Natural killer cell treated with Interleukin-12 subunit alpha and Interleukin-12 subunit beta and Interleukin-15 and Interleukin-18, amount 100 ng/mL, for 72 hours (primary cell): ENCODE results near the gene CACNG8. TPM values are rescaled to one million over a fixed set of nuclear protein-coding genes. Genes with fewer than 3 reads are reported as not detected.

ENCODE experiments used
- ATAC-seq, 2 donors: fragments of 150-1000 bp; cut with Tn5 transposase in 1 of 2; sonication (Bioruptor Pico), chemical (Tn5 transposase) in 1 of 2; 2 replicates each; pipeline ENCODE4 v1.10.0; 2021
- DNase-seq: peaks from one replicate; pipeline ENCODE4 v3.0.0; 2022; ENCODE audit warnings: low spot score
- H3K27ac Mint-ChIP-seq, 2 donors: 1 replicate in 1 of 2; 2 replicates in 1 of 2; pipeline ENCODE4 v1.8.0; 2022; ENCODE audit warnings: mixed read lengths in 2 of 2, mild to moderate bottlenecking in 1 of 2, moderate library complexity in 1 of 2
- H3K27me3 Mint-ChIP-seq, 2 donors: 1 replicate in 1 of 2; 2 replicates in 1 of 2; pipeline ENCODE4 v1.8.0; 2022; ENCODE audit warnings: mixed read lengths in 2 of 2
- H3K36me3 Mint-ChIP-seq: one replicate; pipeline ENCODE4 v1.8.0; 2022; ENCODE audit warnings: mixed read lengths
- H3K4me1 Mint-ChIP-seq, 2 donors: 1 replicate in 1 of 2; 2 replicates in 1 of 2; pipeline ENCODE4 v1.8.0; 2022; ENCODE audit warnings: low read depth in 2 of 2, mixed read lengths in 2 of 2, mild to moderate bottlenecking in 1 of 2
- H3K4me3 Mint-ChIP-seq: one replicate; pipeline ENCODE4 v1.8.0; 2022; ENCODE audit warnings: mixed read lengths
- H3K9me3 Mint-ChIP-seq: 2 replicates; pipeline ENCODE4 v1.8.0; 2022; ENCODE audit warnings: mixed read lengths
- total RNA-seq, 2 donors: library from RNA; stranded (reverse); gene quantifications; one replicate each; pipeline ENCODE4 v1.2.3, GENCODE V29; 2022

The CACNG8 gene
- total RNA-seq, 2 donors from 2014 or later = 1.7 TPM; not detected in 1

DNA sequence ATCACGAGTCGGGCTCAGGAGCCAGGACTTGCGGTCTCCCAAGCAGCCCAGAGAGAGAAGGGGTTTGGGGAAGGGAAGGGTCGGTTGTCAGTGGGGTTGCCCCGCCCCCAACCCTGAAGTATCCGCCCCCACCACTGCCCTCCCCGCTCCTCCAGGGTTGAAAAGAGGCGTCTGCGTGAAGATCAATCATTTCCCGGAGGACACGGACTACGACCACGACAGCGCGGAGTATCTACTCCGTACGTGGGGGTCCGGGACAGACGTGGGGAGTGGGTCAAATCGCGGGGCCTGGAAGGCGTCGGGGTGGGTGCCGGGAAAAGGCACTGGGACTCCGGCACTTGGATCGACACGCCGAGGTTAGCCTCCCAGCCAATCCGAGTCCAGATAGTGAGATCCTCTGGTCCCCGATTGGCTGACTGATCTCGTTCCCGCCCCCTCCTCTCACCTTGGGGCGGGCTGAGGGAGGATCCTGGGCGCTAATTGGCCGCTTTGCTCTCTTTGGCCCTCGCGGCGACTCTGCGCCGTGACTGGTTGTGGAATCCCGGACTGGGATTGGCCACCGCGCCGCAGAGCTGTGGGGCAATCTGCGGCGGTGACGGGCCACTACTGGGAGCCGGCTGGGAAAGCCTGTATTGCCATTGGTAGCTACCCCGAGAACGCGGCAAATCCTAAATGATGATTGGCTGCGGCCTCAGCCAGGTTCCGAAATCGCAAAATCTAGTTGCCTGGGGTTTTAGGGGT is 15.4 kb downstream of the CACNG8 start:
- peak overlapping the region; percentile 78 for H3K4me3 Mint-ChIP-seq
- peaks cover 10% of the 10 kb centered on the region for H3K9me3 Mint-ChIP-seq
- H3K36me3 Mint-ChIP-seq = peaks cover 20% of the 10 kb centered on the region
- DNase-seq (no peak), ATAC-seq (peak; percentile 72 to 73)
- H3K27me3 Mint-ChIP-seq = peaks cover 40 to 47% of the 10 kb centered on the region in 2 donors
- H3K4me1 Mint-ChIP-seq = peaks cover 26 to 28% of the 10 kb centered on the region in 2 donors
- H3K27ac Mint-ChIP-seq = no peak overlapping the region

DNA sequence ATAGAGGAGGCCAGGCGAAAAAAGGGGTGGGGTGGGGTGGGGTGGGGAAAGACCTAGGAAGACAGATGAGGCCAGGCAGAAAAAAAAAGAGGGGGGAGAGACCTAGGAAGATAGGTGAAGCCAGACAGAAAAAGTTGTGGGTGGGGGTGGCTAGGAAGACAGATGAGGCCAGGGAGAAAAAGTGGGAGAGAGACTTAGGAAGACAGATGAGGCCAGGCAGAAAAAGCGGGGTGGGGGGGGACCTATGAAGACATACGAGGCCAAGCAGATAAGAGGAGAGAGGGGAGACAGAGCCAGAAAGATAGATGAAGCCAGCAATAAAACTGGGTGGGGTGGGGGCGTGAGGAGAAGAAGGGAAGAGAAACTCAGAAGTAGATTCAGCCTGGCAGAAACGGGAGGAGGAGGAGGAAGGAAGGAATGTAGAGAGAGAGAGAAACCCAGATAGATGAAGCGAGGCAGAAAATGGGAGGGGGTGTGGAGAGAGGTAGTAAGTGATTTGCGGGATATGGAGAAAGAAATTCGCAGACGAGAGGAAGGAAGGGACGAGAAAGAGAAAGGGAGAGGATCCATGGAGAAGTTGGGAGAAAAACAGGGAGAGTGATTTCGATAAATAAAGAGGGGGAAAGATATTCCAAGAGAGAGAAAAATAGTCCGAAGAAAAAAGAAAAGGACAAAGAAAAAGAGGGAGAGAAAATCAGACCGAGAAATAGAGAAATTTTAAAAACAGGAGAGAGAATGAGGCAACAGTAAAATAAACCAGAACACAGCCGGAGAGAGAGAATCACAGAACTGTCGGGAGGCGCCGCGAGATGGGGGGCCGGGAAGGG is 16.5 kb downstream of the CACNG8 start:
- peaks cover 40 to 47% of the 10 kb centered on the region in 2 donors for H3K27me3 Mint-ChIP-seq
- H3K36me3 Mint-ChIP-seq = peaks cover 20% of the 10 kb centered on the region
- peaks cover 10% of the 10 kb centered on the region for H3K9me3 Mint-ChIP-seq
- ATAC-seq (no peak), DNase-seq (no peak)
- H3K4me1 Mint-ChIP-seq = peaks cover 26 to 28% of the 10 kb centered on the region in 2 donors
- H3K4me3 Mint-ChIP-seq = peak overlapping the region; percentile 75
- peak overlapping the region in 1 of 2 donors; percentile 61 for H3K27ac Mint-ChIP-seq

DNA sequence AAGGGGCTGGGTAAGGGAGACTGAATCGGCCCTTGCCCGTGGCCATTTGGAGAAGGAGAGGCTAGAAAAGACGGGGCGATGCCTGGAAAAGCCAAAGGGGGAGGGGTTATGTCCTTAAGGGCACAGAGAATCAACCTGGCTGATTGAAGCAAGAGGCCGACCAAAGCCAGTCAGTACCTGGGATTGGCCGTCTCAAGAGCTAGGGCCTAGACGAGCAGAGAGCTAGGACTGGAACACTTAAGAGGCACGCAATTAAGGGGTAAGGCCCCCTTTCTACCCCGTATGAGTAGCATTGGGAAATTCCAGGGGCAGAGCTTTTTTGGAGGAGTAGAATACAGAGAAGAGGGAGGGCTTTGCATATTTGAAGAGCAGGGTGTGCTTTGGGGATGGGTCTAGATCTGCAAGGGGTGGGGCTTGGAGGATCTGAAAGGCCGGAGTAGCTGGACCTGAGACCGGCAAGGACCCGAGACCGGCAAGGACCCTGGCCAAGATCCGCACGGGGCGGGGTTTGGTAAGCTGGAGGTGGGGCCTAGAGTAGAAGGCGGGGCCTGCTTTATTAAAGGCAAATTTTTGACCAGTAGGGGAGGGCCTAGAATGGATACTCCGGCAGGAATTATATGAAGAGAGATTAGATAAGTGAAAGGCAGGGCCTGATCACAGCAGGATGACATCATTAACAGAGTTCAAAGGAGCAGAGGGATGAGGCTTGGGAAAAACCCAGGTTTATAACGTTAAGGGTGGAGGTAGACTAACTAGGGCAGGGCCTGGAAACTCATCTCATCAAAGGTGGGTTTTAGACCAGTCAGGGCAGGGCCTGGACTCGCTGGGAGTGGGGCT is 18.0 kb downstream of the CACNG8 start:
- H3K4me1 Mint-ChIP-seq = peaks cover 26 to 28% of the 10 kb centered on the region in 2 donors
- H3K4me3 Mint-ChIP-seq = peak overlapping the region; percentile 75
- ATAC-seq = no peak

DNA sequence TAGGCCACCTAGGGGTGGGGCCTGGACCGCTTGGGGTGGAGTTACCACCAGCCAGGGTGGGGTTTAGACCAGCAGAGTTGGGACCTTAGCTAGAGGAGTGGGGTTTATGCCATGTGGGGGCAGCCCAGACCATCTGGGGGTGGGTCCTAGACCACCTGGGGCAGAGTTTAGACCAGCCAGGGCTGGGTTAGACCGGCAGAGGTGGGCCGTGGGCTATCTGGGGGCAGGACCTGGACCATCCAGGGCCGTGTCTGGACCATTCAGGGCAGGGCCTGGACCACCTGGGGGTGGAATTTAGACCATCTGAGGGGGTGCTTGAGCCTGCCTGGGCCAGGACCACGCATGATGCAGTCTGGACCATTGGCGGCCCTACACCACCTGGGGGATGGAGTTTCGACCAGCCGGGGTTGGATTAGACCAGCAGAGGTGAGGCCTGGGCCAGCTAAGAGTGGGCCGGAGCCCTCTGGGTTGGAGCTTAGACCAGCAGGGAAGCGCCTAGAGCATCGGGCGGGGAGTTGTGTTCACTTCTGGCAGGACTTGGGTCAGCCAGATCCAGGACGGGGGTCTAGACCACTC is 18.7 kb downstream of the CACNG8 start:
- Mint-ChIP-seq H3K27ac (peak overlapping the region in 1 of 2 donors; percentile 61), H3K36me3 (peaks cover 20% of the 10 kb centered on the region), H3K27me3 (peaks cover 33 to 42% of the 10 kb centered on the region in 2 donors), H3K9me3 (peaks cover 8% of the 10 kb centered on the region), H3K4me3 (peak overlapping the region; percentile 75), H3K4me1 (peaks cover 26 to 28% of the 10 kb centered on the region in 2 donors)
- ATAC-seq (no peak), DNase-seq (no peak)

More for the DNA sequence above, 18.0 kb downstream of the CACNG8 start:
- H3K36me3 Mint-ChIP-seq = peaks cover 20% of the 10 kb centered on the region
- DNase-seq = no peak
- H3K9me3 Mint-ChIP-seq = peaks cover 10% of the 10 kb centered on the region
- H3K27ac Mint-ChIP-seq = peak overlapping the region in 1 of 2 donors; percentile 61
- H3K27me3 Mint-ChIP-seq = peaks cover 38 to 47% of the 10 kb centered on the region in 2 donors

DNA sequence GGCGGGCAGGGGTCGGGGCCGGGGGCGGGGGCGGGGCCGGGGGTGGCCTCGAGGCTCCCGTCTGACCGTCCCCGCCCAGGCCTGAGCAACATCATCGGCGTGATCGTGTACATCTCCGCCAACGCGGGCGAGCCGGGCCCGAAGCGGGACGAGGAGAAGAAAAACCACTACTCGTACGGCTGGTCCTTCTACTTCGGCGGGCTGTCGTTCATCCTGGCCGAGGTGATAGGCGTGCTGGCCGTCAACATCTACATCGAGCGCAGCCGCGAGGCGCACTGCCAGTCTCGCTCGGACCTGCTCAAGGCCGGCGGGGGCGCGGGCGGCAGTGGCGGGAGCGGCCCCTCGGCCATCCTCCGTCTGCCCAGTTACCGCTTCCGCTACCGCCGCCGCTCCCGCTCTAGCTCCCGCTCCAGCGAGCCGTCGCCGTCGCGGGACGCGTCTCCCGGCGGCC is 19.3 kb downstream of the CACNG8 start:
- Mint-ChIP-seq H3K36me3 (peaks cover 20% of the 10 kb centered on the region), H3K4me1 (peaks cover 26 to 28% of the 10 kb centered on the region in 2 donors), H3K27ac (no peak overlapping the region), H3K4me3 (no peak overlapping the region), H3K27me3 (peaks cover 29 to 36% of the 10 kb centered on the region in 2 donors), H3K9me3 (peaks cover 7% of the 10 kb centered on the region)
- no peak for ATAC-seq
- no peak for DNase-seq

DNA sequence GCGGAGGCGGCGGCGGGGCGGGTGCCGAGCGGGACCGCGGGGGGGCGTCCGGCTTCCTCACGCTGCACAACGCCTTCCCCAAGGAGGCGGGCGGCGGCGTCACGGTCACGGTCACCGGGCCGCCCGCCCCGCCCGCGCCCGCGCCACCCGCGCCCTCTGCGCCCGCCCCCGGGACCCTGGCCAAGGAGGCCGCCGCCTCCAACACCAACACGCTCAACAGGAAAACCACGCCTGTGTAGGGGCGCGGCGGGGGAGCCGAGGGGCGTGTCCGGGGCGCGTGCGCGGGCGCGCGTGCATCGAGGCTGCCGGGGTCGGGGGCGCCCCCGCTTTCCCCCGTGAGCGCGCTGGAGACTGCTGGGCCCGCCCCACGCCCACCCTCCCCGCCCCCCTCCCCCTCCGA is 19.9 kb downstream of the CACNG8 start:
- DNase-seq = no peak
- H3K4me1 Mint-ChIP-seq = peaks cover 23 to 26% of the 10 kb centered on the region in 2 donors
- no peak overlapping the region for H3K27ac Mint-ChIP-seq
- H3K4me3 Mint-ChIP-seq = no peak overlapping the region
- peak in 1 of 2 donors; percentile 53 for ATAC-seq
- peaks cover 7% of the 10 kb centered on the region for H3K9me3 Mint-ChIP-seq
- H3K27me3 Mint-ChIP-seq = peaks cover 25 to 30% of the 10 kb centered on the region in 2 donors
- H3K36me3 Mint-ChIP-seq = peaks cover 20% of the 10 kb centered on the region

DNA sequence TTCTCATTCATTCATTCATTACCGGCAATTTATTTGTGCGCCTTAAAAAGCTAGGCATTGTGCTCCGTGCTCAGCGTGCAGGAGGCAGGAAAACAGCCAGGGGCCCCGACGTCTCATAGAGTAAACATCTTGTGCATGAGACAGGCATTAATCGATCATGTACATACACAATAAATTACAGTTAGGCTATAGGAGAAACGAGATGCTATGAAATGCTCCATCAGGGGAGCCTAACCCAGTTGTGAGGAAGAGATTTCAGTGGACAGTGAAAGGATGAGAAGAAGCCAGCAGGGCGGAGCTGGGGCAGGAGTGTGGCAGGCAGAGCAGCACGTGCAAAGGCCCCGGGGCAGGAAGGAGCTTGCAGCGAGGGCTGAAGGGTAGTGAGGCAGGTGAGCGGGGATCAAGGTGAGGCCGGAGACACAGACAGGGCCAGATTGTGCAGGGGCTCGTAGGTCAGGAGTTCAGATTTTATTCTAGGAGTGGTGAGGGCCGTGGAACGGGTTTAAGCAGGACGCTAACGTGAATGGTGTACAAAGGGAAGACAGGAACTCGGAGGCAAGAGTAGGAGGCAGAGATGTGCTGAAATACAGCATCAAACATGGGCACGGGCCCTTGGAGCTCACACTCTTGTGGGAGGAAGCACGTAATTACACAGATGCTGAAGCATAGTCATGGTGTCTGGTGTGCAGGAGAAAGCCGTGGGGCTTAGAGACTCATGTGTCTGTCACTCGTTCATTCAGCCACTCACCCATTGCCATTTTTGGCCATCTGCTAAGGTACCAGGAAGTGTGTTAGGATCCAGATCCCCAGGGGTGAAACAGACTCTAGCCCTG is 20.9 kb downstream of the CACNG8 start:
- Mint-ChIP-seq H3K36me3 (peaks cover 20% of the 10 kb centered on the region), H3K4me1 (peaks cover 20 to 22% of the 10 kb centered on the region in 2 donors), H3K9me3 (peaks cover 7% of the 10 kb centered on the region), H3K27ac (no peak overlapping the region), H3K4me3 (no peak overlapping the region), H3K27me3 (peaks cover 25 to 27% of the 10 kb centered on the region in 2 donors)
- DNase-seq (no peak), ATAC-seq (no peak)

DNA sequence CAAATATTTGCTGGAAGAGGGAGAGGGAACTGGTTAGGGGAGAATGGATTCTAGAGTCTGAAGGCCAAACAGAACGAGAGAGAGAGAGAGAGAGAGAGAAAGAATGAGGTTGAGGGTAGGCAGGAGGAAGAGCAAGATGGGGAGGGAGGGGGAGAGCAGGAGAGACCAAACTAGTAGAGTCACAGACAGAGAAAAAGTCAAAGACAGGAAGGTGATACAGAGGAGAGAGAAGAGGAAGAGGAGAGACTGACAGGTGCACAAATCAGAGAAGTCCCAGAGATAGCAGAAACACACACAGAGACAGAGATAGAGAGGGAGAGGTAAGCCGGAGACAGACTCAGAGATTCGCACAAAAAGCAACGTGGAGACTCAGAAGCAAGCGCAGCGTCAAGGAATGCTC is 23.1 kb downstream of the CACNG8 start:
- H3K4me1 Mint-ChIP-seq = peaks cover 2 to 10% of the 10 kb centered on the region in 2 donors
- no peak overlapping the region for H3K27ac Mint-ChIP-seq
- H3K4me3 Mint-ChIP-seq = no peak overlapping the region
- DNase-seq (no peak), ATAC-seq (no peak)
- H3K36me3 Mint-ChIP-seq = peaks cover 4% of the 10 kb centered on the region
- no peaks in the 10 kb centered on the region for H3K9me3 Mint-ChIP-seq
- H3K27me3 Mint-ChIP-seq = peaks cover 10 to 16% of the 10 kb centered on the region in 2 donors

DNA sequence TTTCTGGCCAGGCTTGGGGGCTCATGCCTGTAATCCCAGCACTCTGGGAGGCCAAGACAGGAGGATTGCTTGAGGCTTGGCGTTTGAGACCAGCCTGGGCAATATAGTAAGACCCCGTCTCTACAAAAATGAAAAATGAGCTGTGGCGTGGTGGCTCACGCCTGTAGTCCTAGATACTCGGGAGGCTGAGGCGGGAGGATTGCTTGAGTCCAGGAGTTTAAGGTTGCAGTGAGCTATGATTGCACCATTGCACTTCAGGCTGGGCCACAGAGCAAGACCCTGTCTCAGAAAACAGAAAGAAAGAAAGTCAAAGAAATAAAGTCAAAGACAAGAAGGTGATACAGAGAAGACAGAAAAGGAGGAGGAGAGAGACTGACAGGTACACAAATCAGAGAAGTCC is 26.2 kb downstream of the CACNG8 start:
- Mint-ChIP-seq H3K4me1 (peaks cover 0 to 6% of the 10 kb centered on the region in 2 donors), H3K27me3 (peaks cover 20 to 24% of the 10 kb centered on the region in 2 donors), H3K9me3 (no peaks in the 10 kb centered on the region), H3K4me3 (no peak overlapping the region), H3K27ac (no peak overlapping the region), H3K36me3 (no peaks in the 10 kb centered on the region)
- ATAC-seq (no peak), DNase-seq (no peak)

DNA sequence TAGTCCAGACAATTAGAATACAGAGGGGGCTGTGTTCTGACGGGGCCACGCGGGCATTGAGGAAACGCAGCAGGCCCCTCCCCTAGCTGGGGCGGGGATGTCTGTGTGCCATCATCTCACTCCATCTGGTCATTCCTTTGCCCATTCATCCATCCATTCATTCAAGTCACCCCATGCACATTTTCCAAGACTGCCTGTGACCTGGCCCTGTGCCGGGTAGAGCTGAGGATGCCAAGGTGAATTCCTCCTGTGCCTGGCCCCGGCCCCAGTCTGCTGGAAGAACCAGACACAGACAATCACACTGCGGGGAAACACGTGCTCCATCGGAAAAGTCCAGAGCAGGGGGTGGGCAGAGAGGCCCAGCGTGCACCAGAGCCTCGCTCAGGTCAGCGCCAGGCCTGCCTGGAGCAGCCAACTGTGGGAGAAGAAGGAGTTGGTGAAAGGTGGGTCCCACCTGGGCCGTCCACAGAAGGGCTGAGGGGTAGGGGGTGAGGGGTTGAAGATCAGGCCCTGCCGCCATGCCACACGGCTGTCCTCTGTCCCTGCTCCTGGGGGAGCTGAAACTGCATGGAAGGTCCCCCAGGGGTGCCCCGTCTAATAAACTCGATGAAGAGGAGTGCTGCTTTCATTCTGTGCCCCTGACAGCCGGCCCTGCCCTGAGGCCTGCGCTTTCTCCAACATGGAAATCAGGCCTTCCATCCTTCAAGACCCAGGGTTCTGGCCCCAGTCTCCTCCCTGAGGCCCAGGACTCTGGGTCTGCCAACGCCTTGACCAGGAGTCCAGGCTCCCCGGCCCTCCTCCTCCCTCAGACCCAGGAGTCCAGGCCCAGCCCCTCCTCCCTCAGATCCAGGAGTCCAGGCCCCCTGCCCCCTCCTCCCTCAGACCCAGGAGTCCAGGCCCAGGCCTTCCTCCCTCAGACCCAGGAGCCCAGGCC is 27.1 kb downstream of the CACNG8 start:
- H3K9me3 Mint-ChIP-seq = no peaks in the 10 kb centered on the region
- peaks cover 0 to 6% of the 10 kb centered on the region in 2 donors for H3K4me1 Mint-ChIP-seq
- H3K27ac Mint-ChIP-seq = no peak overlapping the region
- ATAC-seq (peak; percentile 18 to 34), DNase-seq (no peak)
- H3K4me3 Mint-ChIP-seq = no peak overlapping the region
- H3K27me3 Mint-ChIP-seq = peaks cover 27 to 32% of the 10 kb centered on the region in 2 donors
- H3K36me3 Mint-ChIP-seq = no peaks in the 10 kb centered on the region

DNA sequence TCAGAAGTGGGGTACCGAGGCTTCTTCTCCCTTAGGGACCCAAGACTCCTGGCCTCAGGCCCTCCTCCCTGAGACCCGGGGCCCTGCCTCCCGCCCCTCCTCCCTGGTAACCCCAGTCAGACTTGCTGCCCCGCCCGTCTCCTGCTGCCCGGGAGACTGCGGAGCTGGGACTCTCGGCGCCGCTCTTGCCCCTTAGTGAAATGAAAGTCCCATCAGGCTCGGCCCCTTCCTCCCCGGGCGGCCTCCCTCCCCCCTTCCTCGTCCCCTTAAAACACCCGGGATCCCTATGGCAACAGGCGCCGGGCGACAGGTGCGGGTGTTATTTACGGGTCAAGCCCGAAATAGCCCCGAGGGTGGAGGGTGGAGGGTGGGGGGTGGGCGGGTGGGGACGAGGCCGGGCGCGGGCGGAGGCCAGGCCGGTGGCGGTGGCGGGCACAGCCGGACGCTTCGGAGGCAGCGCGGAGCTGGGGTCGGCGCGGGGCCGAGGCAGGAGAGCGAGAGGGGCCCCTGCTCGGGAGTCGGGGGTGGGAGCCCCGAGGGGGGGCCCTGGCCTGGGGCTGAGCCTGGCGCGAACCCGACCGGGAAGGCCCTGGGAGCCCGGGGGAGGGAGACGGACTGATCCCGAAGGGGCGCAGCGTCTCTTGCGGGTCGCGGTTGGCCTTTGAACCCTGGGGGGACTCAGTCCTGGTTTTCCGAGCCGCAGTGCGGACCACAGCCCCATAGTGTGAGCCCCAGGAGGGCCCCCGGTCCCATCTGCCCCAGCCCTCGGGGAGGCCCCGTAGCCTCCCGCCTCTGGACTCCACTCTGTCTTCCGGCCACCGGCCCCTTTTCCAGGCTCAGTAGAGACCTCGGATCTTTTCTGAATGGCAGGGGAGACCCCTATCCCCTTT is 28.7 kb downstream of the CACNG8 start, which contains the start of gene CACNG6:
TSS of gene CACNG6 (plus strand) at position 414 of the 890 bp plus-strand sequence. CDS start 1,241 bp downstream, outside the sequence.
- Mint-ChIP-seq H3K4me3 (peak within 1 kb of the TSS; percentile 30), H3K27ac (peak within 1 kb of the TSS in 1 of 2 donors; percentile 41), H3K36me3 (no peaks in the 10 kb centered on the region), H3K9me3 (no peaks in the 10 kb centered on the region), H3K4me1 (peaks cover 0 to 6% of the 10 kb centered on the region in 2 donors), H3K27me3 (peaks cover 35 to 39% of the 10 kb centered on the region in 2 donors)
- peak in 1 of 2 donors; percentile 7 for ATAC-seq
- DNase-seq = no peak
